Thoracic aorta (tissue), 2 donors: ENCODE measurements around the gene LIMA1. TPM values are rescaled to one million over a fixed set of nuclear protein-coding genes. Genes with fewer than 3 reads are reported as not detected.
A peak's percentile ranks its signal among the peaks of the same experiment; 100 is the strongest.

Source experiments
- ATAC-seq: fragments of 150-250 bp; one replicate; pipeline ENCODE4 v1.8.0; 2017; ENCODE audit warnings: low read depth; ENCODE audit not compliant: insufficient number of reproducible peaks, low FRiP score
- DNase-seq: peaks from one replicate; pipeline ENCODE4 v3.0.0-alpha.2; 2020; ENCODE audit warnings: low spot score
- H3K27ac ChIP-seq, 2 donors: fragments of 200-600 bp; sonication (generic); 1 replicate in 1 of 2; 2 replicates in 1 of 2; pipeline ENCODE4 v1.5.1; 2016; ENCODE audit warnings: mild to moderate bottlenecking in 2 of 2, moderate library complexity in 2 of 2
- H3K27me3 ChIP-seq: fragments of 200-600 bp; sonication (generic); replicated peaks from 2 replicates; pipeline ENCODE4 v1.6.0; 2016; ENCODE audit warnings: mild to moderate bottlenecking; ENCODE audit not compliant: insufficient read depth
- H3K36me3 ChIP-seq: fragments of 200-600 bp; sonication (generic); one replicate; pipeline ENCODE4 v1.5.1; 2016
- H3K4me1 ChIP-seq, 2 donors: fragments of 200-600 bp; sonication (generic); 1 replicate in 1 of 2; 2 replicates in 1 of 2; pipeline versions ENCODE4 v1.5.1 to v1.6.0; 2016; ENCODE audit warnings: low read depth in 2 of 2, mild to moderate bottlenecking in 1 of 2; ENCODE audit not compliant: control insufficient read depth in 1 of 2
- H3K4me3 ChIP-seq: fragments of 200-600 bp; sonication (generic); 2 replicates; pipeline ENCODE4 v1.5.1; 2016; ENCODE audit warnings: mild to moderate bottlenecking
- H3K9me3 ChIP-seq: fragments of 200-600 bp; sonication (generic); 2 replicates; pipeline ENCODE4 v1.5.1; 2016
- CTCF ChIP-seq: fragments of 200-600 bp; sonication (generic); IDR thresholded peaks from one replicate; pipeline ENCODE4 v1.5.1; 2019; ENCODE audit warnings: antibody characterized with exemption
- total RNA-seq, 2 donors: library from RNA; depleted of rRNA; stranded (reverse); fragments of >200 nt; gene quantifications; one replicate each; pipeline versions ENCODE4 v1.1.0 to v1.2.3, GENCODE V29; 2016

The LIMA1 gene
- total RNA-seq, 2 donors from 2014 or later = 103 to 194 TPM

GRCh38 chr12:50201987-50202521 lies 81.3 kb downstream of the LIMA1 start:
- H3K9me3 ChIP-seq = no peaks in the 10 kb centered on the region
- H3K4me3 ChIP-seq = no peak overlapping the region
- H3K4me1 ChIP-seq = peaks cover 0 to 8% of the 10 kb centered on the region in 2 donors
- H3K36me3 ChIP-seq = peaks cover 53% of the 10 kb centered on the region
- H3K27ac ChIP-seq = no peak overlapping the region
- DNase-seq = no peak
- no peaks in the 10 kb centered on the region for H3K27me3 ChIP-seq
- TF ChIP-seq CTCF = no peak
- no peak for ATAC-seq

- DNase-seq (no peak), ATAC-seq (no peak)
- H3K4me3 ChIP-seq = no peak overlapping the region
- H3K27ac ChIP-seq = no peak overlapping the region
- no peak for TF ChIP-seq CTCF
- no peaks in the 10 kb centered on the region for H3K27me3 ChIP-seq
- peaks cover 52% of the 10 kb centered on the region for H3K36me3 ChIP-seq
- no peaks in the 10 kb centered on the region for H3K9me3 ChIP-seq
- peaks cover 0 to 13% of the 10 kb centered on the region in 2 donors for H3K4me1 ChIP-seq
These were observed 82.6 kb downstream of the LIMA1 start for GRCh38 chr12:50200552-50201273.

GRCh38 chr12:50198829-50199228 lies 84.5 kb downstream of the LIMA1 start:
- no peak for TF ChIP-seq CTCF
- peaks cover 0 to 13% of the 10 kb centered on the region in 2 donors for H3K4me1 ChIP-seq
- ATAC-seq (no peak), DNase-seq (no peak)
- H3K36me3 ChIP-seq = peaks cover 40% of the 10 kb centered on the region
- H3K27ac ChIP-seq = peak overlapping the region in 1 of 2 donors; percentile 43
- H3K27me3 ChIP-seq = no peaks in the 10 kb centered on the region
- no peak overlapping the region for H3K4me3 ChIP-seq
- no peaks in the 10 kb centered on the region for H3K9me3 ChIP-seq

GRCh38 chr12:50197297-50197727 lies 86.0 kb downstream of the LIMA1 start:
- no peaks in the 10 kb centered on the region for H3K9me3 ChIP-seq
- H3K4me1 ChIP-seq = peaks cover 0 to 19% of the 10 kb centered on the region in 2 donors
- TF ChIP-seq CTCF = no peak
- H3K4me3 ChIP-seq = no peak overlapping the region
- H3K36me3 ChIP-seq = peaks cover 32% of the 10 kb centered on the region
- no peaks in the 10 kb centered on the region for H3K27me3 ChIP-seq
- ATAC-seq (no peak), DNase-seq (no peak)
- no peak overlapping the region for H3K27ac ChIP-seq

- Histone ChIP-seq H3K27me3 (no peaks in the 10 kb centered on the region), H3K4me1 (peaks cover 0 to 19% of the 10 kb centered on the region in 2 donors), H3K36me3 (peaks cover 32% of the 10 kb centered on the region), H3K27ac (peak overlapping the region in 1 of 2 donors; percentile 20), H3K9me3 (no peaks in the 10 kb centered on the region), H3K4me3 (no peak overlapping the region)
- no peak for ATAC-seq
- DNase-seq = no peak
- TF ChIP-seq CTCF = no peak
These were observed 86.8 kb downstream of the LIMA1 start for GRCh38 chr12:50196537-50196936.
